Measurements from ENCODE around the gene TFG. TPM values are rescaled to one million over a fixed set of nuclear protein-coding genes. Genes with fewer than 3 reads are reported as not detected.

The TFG gene
- total RNA-seq, 1 experiment from 2014 or later, result 139 TPM

GRCh38 chr3:100759159-100759558 lies 49.9 kb downstream of the TFG start:
- intact Hi-C loops (cut with micrococcal nuclease; ENCODE audit: unreplicated experiment), result loop anchor here (2.0 kb wide), 1 partner anchor 438 kb away; no protein-coding TSS in a partner anchor
- BruUV-seq (replicated peaks), result no TSS peak
- no peaks in the 10 kb centered on the region for H3K27me3 Mint-ChIP-seq (ENCODE audit: unreplicated experiment)
- peaks cover 36% of the 10 kb centered on the region for H3K36me3 Mint-ChIP-seq (ENCODE audit: insufficient read depth, unreplicated experiment)
- H3K4me3 Mint-ChIP-seq (ENCODE audit: low read depth, unreplicated experiment), result no peak overlapping the region
- H3K4me1 Mint-ChIP-seq (ENCODE audit: low read depth, unreplicated experiment), result no peaks in the 10 kb centered on the region
- H3K9me3 Mint-ChIP-seq (ENCODE audit: low read depth, unreplicated experiment), result no peaks in the 10 kb centered on the region
- no peak for TF ChIP-seq CTCF (IDR thresholded peaks at IDR 0.05; ENCODE audit: unreplicated experiment)
- CTCF ChIA-PET, result no interaction called here
- peak overlapping the region; percentile 4 for H3K27ac Mint-ChIP-seq (ENCODE audit: unreplicated experiment)
- no peak for DNase-seq

- H3K4me1 Mint-ChIP-seq (ENCODE audit: low read depth, unreplicated experiment), result no peaks in the 10 kb centered on the region
- no peaks in the 10 kb centered on the region for H3K9me3 Mint-ChIP-seq (ENCODE audit: low read depth, unreplicated experiment)
- no peak for DNase-seq
- H3K27ac Mint-ChIP-seq (ENCODE audit: unreplicated experiment), result peak overlapping the region; percentile 4
- CTCF ChIA-PET, result interaction anchor here (1.6 kb wide), 1 partner anchor 37 kb away, joined by 5 read pairs; no protein-coding TSS in a partner anchor
- TF ChIP-seq CTCF (IDR thresholded peaks at IDR 0.05; ENCODE audit: unreplicated experiment), result no peak
- H3K36me3 Mint-ChIP-seq (ENCODE audit: insufficient read depth, unreplicated experiment), result peaks cover 36% of the 10 kb centered on the region
- BruUV-seq (replicated peaks), result no TSS peak
- H3K27me3 Mint-ChIP-seq (ENCODE audit: unreplicated experiment), result no peaks in the 10 kb centered on the region
- intact Hi-C loops (cut with micrococcal nuclease; ENCODE audit: unreplicated experiment), result loop anchor here (2.0 kb wide), 1 partner anchor 437 kb away; no protein-coding TSS in a partner anchor
- no peak overlapping the region for H3K4me3 Mint-ChIP-seq (ENCODE audit: low read depth, unreplicated experiment)
Observed at GRCh38 chr3:100759950-100760349, 50.7 kb downstream of the TFG start.

GRCh38 chr3:100760377-100760776 lies 51.1 kb downstream of the TFG start:
- no peak for DNase-seq
- peak overlapping the region; percentile 4 for H3K27ac Mint-ChIP-seq (ENCODE audit: unreplicated experiment)
- BruUV-seq (replicated peaks), result TSS peak; percentile 1
- H3K9me3 Mint-ChIP-seq (ENCODE audit: low read depth, unreplicated experiment), result no peaks in the 10 kb centered on the region
- intact Hi-C loops (cut with micrococcal nuclease; ENCODE audit: unreplicated experiment), result no loop called here
- no peaks in the 10 kb centered on the region for H3K4me1 Mint-ChIP-seq (ENCODE audit: low read depth, unreplicated experiment)
- H3K4me3 Mint-ChIP-seq (ENCODE audit: low read depth, unreplicated experiment), result no peak overlapping the region
- CTCF ChIA-PET, result interaction anchor here (0.7 to 1.7 kb wide), 3 partner anchors 37 to 436 kb away, joined by 3 to 8 read pairs (median 5); no protein-coding TSS in a partner anchor
- peaks cover 33% of the 10 kb centered on the region for H3K36me3 Mint-ChIP-seq (ENCODE audit: insufficient read depth, unreplicated experiment)
- no peaks in the 10 kb centered on the region for H3K27me3 Mint-ChIP-seq (ENCODE audit: unreplicated experiment)
- TF ChIP-seq CTCF (IDR thresholded peaks at IDR 0.05; ENCODE audit: unreplicated experiment), result no peak

GRCh38 chr3:100761211-100761942 lies 52.1 kb downstream of the TFG start:
- Mint-ChIP-seq H3K4me1 (ENCODE audit: low read depth, unreplicated experiment) (no peaks in the 10 kb centered on the region), H3K27me3 (ENCODE audit: unreplicated experiment) (no peaks in the 10 kb centered on the region), H3K36me3 (ENCODE audit: insufficient read depth, unreplicated experiment) (peaks cover 29% of the 10 kb centered on the region), H3K27ac (ENCODE audit: unreplicated experiment) (no peak overlapping the region), H3K9me3 (ENCODE audit: low read depth, unreplicated experiment) (no peaks in the 10 kb centered on the region), H3K4me3 (ENCODE audit: low read depth, unreplicated experiment) (no peak overlapping the region)
- peak; percentile 47 for DNase-seq
- intact Hi-C loops (cut with micrococcal nuclease; ENCODE audit: unreplicated experiment), result no loop called here
- BruUV-seq (replicated peaks), result no TSS peak
- TF ChIP-seq CTCF (IDR thresholded peaks at IDR 0.05; ENCODE audit: unreplicated experiment), result no peak
- CTCF ChIA-PET, result interaction anchor here (1.5 to 1.7 kb wide), 3 partner anchors 36 to 435 kb away, joined by 5 to 8 read pairs (median 5); no protein-coding TSS in a partner anchor

Data from Calu3 (cell line).